ENCODE measurements around the gene ADAD1.

ADAD1 gene

DNA sequence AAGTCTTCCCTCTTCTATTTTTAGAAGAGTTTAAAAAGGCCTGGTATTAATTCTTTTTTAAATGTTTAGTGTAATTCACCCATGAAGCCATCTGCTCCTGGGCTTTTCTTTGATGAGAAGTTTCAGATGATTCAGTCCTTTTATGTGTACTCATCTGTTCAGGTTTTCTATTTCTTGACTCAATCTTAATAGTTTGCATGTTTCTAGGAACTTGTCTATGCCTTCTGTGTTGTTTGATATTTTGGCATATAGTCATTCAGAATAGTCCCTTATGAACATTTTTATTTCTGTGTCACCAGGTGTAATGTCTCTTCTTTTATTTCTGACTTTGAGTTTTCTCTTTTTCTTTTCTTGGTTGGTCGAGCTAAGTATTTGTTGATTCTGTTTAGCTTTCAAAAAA lies 97.9 kb downstream of the ADAD1 start:
- no peak overlapping the region for H3K4me3 ChIP-seq (ENCODE audit: low read length)
- TF ChIP-seq, protein P1, sequence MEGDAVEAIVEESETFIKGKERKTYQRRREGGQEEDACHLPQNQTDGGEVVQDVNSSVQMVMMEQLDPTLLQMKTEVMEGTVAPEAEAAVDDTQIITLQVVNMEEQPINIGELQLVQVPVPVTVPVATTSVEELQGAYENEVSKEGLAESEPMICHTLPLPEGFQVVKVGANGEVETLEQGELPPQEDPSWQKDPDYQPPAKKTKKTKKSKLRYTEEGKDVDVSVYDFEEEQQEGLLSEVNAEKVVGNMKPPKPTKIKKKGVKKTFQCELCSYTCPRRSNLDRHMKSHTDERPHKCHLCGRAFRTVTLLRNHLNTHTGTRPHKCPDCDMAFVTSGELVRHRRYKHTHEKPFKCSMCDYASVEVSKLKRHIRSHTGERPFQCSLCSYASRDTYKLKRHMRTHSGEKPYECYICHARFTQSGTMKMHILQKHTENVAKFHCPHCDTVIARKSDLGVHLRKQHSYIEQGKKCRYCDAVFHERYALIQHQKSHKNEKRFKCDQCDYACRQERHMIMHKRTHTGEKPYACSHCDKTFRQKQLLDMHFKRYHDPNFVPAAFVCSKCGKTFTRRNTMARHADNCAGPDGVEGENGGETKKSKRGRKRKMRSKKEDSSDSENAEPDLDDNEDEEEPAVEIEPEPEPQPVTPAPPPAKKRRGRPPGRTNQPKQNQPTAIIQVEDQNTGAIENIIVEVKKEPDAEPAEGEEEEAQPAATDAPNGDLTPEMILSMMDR (conservative IDR thresholded peaks at IDR 0.05; ENCODE audit: low read length) = no peak
- DNase-seq (ENCODE audit: low read depth) = no peak

Data from AG10803 (cell line).